ENCODE measurements around the gene CAPN2.
"Not testable (repeated sequence)": the region's sequence is repeated elsewhere in the genome, so short reads cannot be mapped to it uniquely, and the experiment has no call there.

The CAPN2 gene

GRCh38 chr1:223731133-223731770 is 18.9 kb downstream of the CAPN2 start:
- Histone ChIP-seq H3K36me3 (no peaks in the 10 kb centered on the region), H3K4me1 (peaks cover 33% of the 10 kb centered on the region), H3K4me3 (ENCODE audit: low read depth, low read length) (no peak overlapping the region), H3K27me3 (no peaks in the 10 kb centered on the region), H3K9me3 (no peaks in the 10 kb centered on the region)
- no peak for TF ChIP-seq CTCF (IDR thresholded peaks at IDR 0.05; ENCODE audit: low read depth, low read length)
- DNase-seq, result peak; percentile 82

GRCh38 chr1:223732993-223733798 is 20.9 kb downstream of the CAPN2 start:
- Histone ChIP-seq H3K27me3 (no peaks in the 10 kb centered on the region), H3K36me3 (no peaks in the 10 kb centered on the region)
- peak; percentile 51 for DNase-seq

GRCh38 chr1:223733898-223734852 is 21.8 kb downstream of the CAPN2 start:
- TF ChIP-seq CTCF (IDR thresholded peaks at IDR 0.05; ENCODE audit: low read depth, low read length), result no peak
- no peaks in the 10 kb centered on the region for H3K27me3 ChIP-seq
- no peak for DNase-seq
- no peaks in the 10 kb centered on the region for H3K9me3 ChIP-seq
- peaks cover 26% of the 10 kb centered on the region for H3K4me1 ChIP-seq
- no peaks in the 10 kb centered on the region for H3K36me3 ChIP-seq
- no peak overlapping the region for H3K4me3 ChIP-seq (ENCODE audit: low read depth, low read length)

More at GRCh38 chr1:223732993-223733798, 20.9 kb downstream of the CAPN2 start:
- Histone ChIP-seq H3K4me3 (ENCODE audit: low read depth, low read length) (no peak overlapping the region), H3K4me1 (peaks cover 22% of the 10 kb centered on the region), H3K9me3 (no peaks in the 10 kb centered on the region)
- TF ChIP-seq CTCF (IDR thresholded peaks at IDR 0.05; ENCODE audit: low read depth, low read length), result no peak

GRCh38 chr1:223736638-223737037 is 24.3 kb downstream of the CAPN2 start:
- peaks cover 18% of the 10 kb centered on the region for H3K4me1 ChIP-seq
- H3K9me3 ChIP-seq; H3K27me3 ChIP-seq; H3K36me3 ChIP-seq; H3K4me3 ChIP-seq (ENCODE audit: low read depth, low read length); DNase-seq: not testable (repeated sequence)

- Histone ChIP-seq H3K36me3 (no peaks in the 10 kb centered on the region), H3K4me3 (ENCODE audit: low read depth, low read length) (no peak overlapping the region), H3K9me3 (no peaks in the 10 kb centered on the region), H3K27me3 (no peaks in the 10 kb centered on the region), H3K4me1 (peaks cover 16% of the 10 kb centered on the region; the same call in 1 of the 2 replicates)
- no peak for TF ChIP-seq CTCF (IDR thresholded peaks at IDR 0.05; ENCODE audit: low read depth, low read length)
- no peak for DNase-seq
These were observed 25.0 kb downstream of the CAPN2 start for GRCh38 chr1:223737342-223737741.
